Kidney (tissue), 14 donors: Measurements from ENCODE around the gene ZKSCAN5. TPM values are rescaled to one million over a fixed set of nuclear protein-coding genes. Genes with fewer than 3 reads are reported as not detected.
"Not testable (repeated sequence)": the region's sequence is repeated elsewhere in the genome, so short reads cannot be mapped to it uniquely, and the experiment has no call there.

Experiments
- DNase-seq, 5 donors: peaks; one replicate each; pipeline ENCODE4 v3.0.0-alpha.2; 2013 to 2020
- FAIRE-seq: peaks from 2 replicates; lab custom pipeline; 2012; peaks lifted over from hg19 to GRCh38; lab: Jason Lieb, UNC
- H3K27ac ChIP-seq, 2 donors: one replicate each; pipeline ENCODE4 v1.7.0; 2013; ENCODE audit warnings: low read depth in 2 of 2, low read length in 2 of 2, inconsistent platforms in 1 of 2
- H3K27me3 ChIP-seq: one replicate; pipeline ENCODE4 v1.7.1; 2013; ENCODE audit warnings: low read length, inconsistent platforms; ENCODE audit not compliant: control insufficient read depth, insufficient read depth
- H3K36me3 ChIP-seq, 3 donors: one replicate each; pipeline versions ENCODE4 v1.7.0 to v1.7.1; 2013; ENCODE audit warnings: low read length in 3 of 3, control low read depth in 1 of 3, inconsistent platforms in 1 of 3; ENCODE audit not compliant: insufficient read depth in 3 of 3, control insufficient read depth in 2 of 3
- H3K4me1 ChIP-seq, 3 donors: one replicate each; pipeline versions ENCODE4 v1.7.0 to v1.7.1; 2013; ENCODE audit warnings: low read length in 3 of 3, inconsistent platforms in 1 of 3, low read depth in 1 of 3; ENCODE audit not compliant: control insufficient read depth in 2 of 3, insufficient read depth in 2 of 3
- H3K4me3 ChIP-seq, 3 donors: one replicate each; pipeline versions ENCODE4 v1.7.0 to v1.8.1; 2013; ENCODE audit warnings: low read length in 3 of 3, control low read depth in 1 of 3, inconsistent platforms in 1 of 3
- H3K9ac ChIP-seq, 3 donors: one replicate each; pipeline versions ENCODE4 v1.7.0 to v1.7.1; 2013; ENCODE audit warnings: low read length in 3 of 3, control low read depth in 1 of 3, inconsistent platforms in 1 of 3
- H3K9me3 ChIP-seq, 3 donors: one replicate each; pipeline versions ENCODE4 v1.7.0 to v1.7.1; 2013; ENCODE audit warnings: low read length in 3 of 3, control low read depth in 1 of 3, inconsistent platforms in 1 of 3; ENCODE audit not compliant: control insufficient read depth in 2 of 3, insufficient read depth in 1 of 3
- intact Hi-C: fragments of 100-400 bp; cut with DNase I; formaldehyde crosslinking; loops from one replicate; pipeline ENCODE4 v1.11.1; 2022
- polyA plus RNA-seq: library from polyadenylated mRNA; stranded (reverse); fragments of 350-450 nt; fragmentation: Illumina TruSeq; extraction: RNeasy Lipid Tissue Mini Kit (QIAGEN cat#74804); gene quantifications from one replicate; pipeline ENCODE4 v1.2.3, GENCODE V29; 2014; ENCODE audit warnings: low read depth, low replicate concordance; ENCODE audit not compliant: insufficient read depth
- total RNA-seq: library from RNA; stranded (reverse); fragmentation: NEBNext Ultra II Directional; extraction: Animal tissue kit (Norgen Biotek cat#: 25700); gene quantifications from one replicate; pipeline ENCODE4 v1.2.1, GENCODE V29; 2021
- TF ChIP-seq, protein P1 (sequence below): IDR thresholded peaks from 3 replicates; pipeline ENCODE4 v1.5.1; 2012; ENCODE audit warnings: mild to moderate bottlenecking, moderate library complexity, borderline replicate concordance; ENCODE audit not compliant: insufficient read depth; ENCODE audit errors: extremely low read depth
- donor health status: control.
- donor health status: control.
- donor health status: control.
- donor health status: control.
- donor health status: control.
- donor health status: DM: yes; HTN: yes; CAD: no.
- donor health status: Normal renal cell carcinoma (clear cell type).

Gene ZKSCAN5
- total and polyA plus RNA-seq, 2 donors from 2014 or later, result 4.6 to 9.1 TPM

DNA sequence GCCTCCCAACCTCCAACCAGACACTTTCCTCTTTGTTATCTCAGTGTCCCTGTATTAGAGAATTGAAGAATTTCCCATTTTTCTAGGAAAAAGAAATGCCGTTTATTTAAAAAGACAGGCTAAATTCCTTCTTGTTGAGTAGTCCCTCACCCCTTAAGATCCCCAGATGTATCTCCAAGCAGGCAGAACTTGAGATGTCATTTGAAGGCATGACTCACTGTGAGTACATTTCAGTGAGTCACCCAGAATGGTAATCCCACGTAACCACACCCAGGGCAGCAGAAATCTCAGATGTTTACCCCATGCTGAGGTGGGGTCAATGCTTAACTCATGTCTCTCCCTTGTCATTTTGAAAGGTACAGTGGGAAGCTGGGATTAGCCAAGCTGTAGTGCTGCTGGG, 58.4 kb downstream of the ZKSCAN5 start:
- no peak overlapping the region for H3K27ac ChIP-seq
- intact Hi-C loops, result no loop called here
- no peaks in the 10 kb centered on the region for H3K27me3 ChIP-seq
- no peaks in the 10 kb centered on the region for H3K9me3 ChIP-seq
- FAIRE-seq (no peak), DNase-seq (no peak)
- H3K4me1 ChIP-seq, result peaks cover 0 to 4% (median 3%) of the 10 kb centered on the region in 3 donors
- TF ChIP-seq, protein P1, sequence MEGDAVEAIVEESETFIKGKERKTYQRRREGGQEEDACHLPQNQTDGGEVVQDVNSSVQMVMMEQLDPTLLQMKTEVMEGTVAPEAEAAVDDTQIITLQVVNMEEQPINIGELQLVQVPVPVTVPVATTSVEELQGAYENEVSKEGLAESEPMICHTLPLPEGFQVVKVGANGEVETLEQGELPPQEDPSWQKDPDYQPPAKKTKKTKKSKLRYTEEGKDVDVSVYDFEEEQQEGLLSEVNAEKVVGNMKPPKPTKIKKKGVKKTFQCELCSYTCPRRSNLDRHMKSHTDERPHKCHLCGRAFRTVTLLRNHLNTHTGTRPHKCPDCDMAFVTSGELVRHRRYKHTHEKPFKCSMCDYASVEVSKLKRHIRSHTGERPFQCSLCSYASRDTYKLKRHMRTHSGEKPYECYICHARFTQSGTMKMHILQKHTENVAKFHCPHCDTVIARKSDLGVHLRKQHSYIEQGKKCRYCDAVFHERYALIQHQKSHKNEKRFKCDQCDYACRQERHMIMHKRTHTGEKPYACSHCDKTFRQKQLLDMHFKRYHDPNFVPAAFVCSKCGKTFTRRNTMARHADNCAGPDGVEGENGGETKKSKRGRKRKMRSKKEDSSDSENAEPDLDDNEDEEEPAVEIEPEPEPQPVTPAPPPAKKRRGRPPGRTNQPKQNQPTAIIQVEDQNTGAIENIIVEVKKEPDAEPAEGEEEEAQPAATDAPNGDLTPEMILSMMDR, result no peak
- H3K9ac ChIP-seq, result no peak overlapping the region
- peaks cover 21 to 55% (median 34%) of the 10 kb centered on the region in 3 donors for H3K36me3 ChIP-seq
- H3K4me3 ChIP-seq, result no peak overlapping the region

DNA sequence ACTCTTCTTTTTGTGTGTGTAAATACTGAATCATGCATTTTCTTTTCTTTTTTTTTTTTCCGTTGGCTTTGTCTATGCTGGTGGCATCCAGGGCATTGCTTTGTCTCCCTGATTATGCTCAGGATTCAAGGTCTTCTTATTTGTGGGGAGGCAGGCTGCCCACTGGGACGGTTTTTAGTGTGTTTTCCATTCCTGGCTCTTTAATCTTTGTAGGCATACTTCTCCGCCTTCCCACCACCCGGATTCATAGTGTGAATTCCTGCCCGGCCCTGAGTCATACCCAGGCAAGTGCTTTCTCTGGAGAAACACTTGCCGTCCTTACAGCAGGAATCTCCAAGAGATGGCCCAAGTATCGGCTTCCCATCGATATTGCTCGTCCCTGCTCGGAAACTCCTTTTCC, 59.2 kb downstream of the ZKSCAN5 start:
- no peaks in the 10 kb centered on the region for H3K9me3 ChIP-seq
- FAIRE-seq (no peak), DNase-seq (no peak)
- no peak overlapping the region for H3K9ac ChIP-seq
- no peak overlapping the region for H3K4me3 ChIP-seq
- intact Hi-C loops, result no loop called here
- peaks cover 23 to 55% (median 36%) of the 10 kb centered on the region in 3 donors for H3K36me3 ChIP-seq
- no peaks in the 10 kb centered on the region for H3K27me3 ChIP-seq
- H3K4me1 ChIP-seq, result peaks cover 0 to 4% (median 3%) of the 10 kb centered on the region in 3 donors
- TF ChIP-seq, protein P1, result no peak
- H3K27ac ChIP-seq, result no peak overlapping the region

DNA sequence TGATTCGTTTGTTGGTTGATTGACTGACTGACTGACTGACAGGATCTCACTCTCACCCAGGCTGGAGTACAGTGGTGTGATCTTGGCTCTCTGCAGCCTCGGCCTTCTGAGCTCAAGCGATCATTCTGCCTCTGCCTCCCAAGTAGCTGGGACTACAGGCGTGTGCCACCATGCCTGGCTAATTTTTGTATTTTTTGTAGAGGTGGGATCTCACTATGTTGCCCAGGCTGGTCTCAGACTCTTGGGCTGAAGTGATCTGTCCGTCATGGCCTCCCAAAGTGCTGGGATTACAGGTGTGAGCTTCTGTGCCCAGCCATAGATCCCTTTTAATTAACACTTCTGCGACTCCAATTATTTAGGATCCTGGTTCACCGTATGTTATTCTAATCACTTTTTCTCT, 64.3 kb downstream of the ZKSCAN5 start:
- H3K27me3 ChIP-seq, DNase-seq, H3K27ac ChIP-seq, H3K9me3 ChIP-seq, H3K9ac ChIP-seq, H3K4me3 ChIP-seq, H3K4me1 ChIP-seq, FAIRE-seq, intact Hi-C loops: not testable (repeated sequence)
- H3K36me3 ChIP-seq, result peaks cover 19 to 48% (median 33%) of the 10 kb centered on the region in 3 donors

DNA sequence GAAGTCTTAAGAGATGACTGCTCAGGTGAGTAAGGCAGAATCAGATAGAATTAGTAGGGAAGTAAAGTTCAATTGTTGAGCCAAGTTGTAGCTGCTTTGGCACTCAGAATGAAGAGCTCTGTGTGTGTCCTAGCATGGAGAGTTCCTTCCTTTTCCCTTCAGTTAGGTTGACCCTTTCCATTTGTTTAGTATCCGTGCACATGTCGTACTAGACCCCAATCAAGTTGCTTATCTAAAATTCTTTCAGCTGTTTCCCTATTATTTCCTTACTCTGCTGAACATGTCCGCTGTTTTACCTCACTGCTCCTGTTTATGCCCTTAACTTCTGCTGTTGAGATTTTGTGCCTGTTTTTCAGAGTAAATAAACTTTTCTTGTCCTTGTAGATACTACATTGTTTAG, 67.3 kb downstream of the ZKSCAN5 start:
- no peak for FAIRE-seq
- H3K27ac ChIP-seq, result no peak overlapping the region

More for the DNA sequence above, 67.3 kb downstream of the ZKSCAN5 start:
- intact Hi-C loops, result no loop called here
- Histone ChIP-seq H3K9me3 (no peaks in the 10 kb centered on the region), H3K9ac (no peak overlapping the region), H3K4me3 (no peak overlapping the region), H3K36me3 (peaks cover 15 to 24% (median 22%) of the 10 kb centered on the region in 3 donors), H3K27me3 (no peaks in the 10 kb centered on the region), H3K4me1 (no peaks in the 10 kb centered on the region)
- DNase-seq, result no peak
- TF ChIP-seq, protein P1, result no peak
